Liver (tissue), 9 donors: ENCODE data around the gene IGSF6. TPM values are rescaled to one million over a fixed set of nuclear protein-coding genes. Genes with fewer than 3 reads are reported as not detected.
A peak's percentile ranks its signal among the peaks of the same experiment; 100 is the strongest.

Experiments used
- DNase-seq: peaks from one replicate; pipeline ENCODE4 v3.0.0-alpha.2; 2017; ENCODE audit warnings: low spot score
- H3K27ac ChIP-seq, 2 donors: one replicate each; pipeline ENCODE4 v1.7.0; 2013; ENCODE audit warnings: inconsistent platforms in 2 of 2, low read length in 2 of 2, control low read depth in 1 of 2, low read depth in 1 of 2, mild to moderate bottlenecking in 1 of 2
- H3K27me3 ChIP-seq, 4 donors: one replicate each; pipeline versions ENCODE4 v1.6.1 to v1.7.0; 2013; ENCODE audit warnings: low read length in 3 of 4, inconsistent platforms in 1 of 4, mild to moderate bottlenecking in 1 of 4, moderate library complexity in 1 of 4; ENCODE audit not compliant: control insufficient read depth in 4 of 4, insufficient read depth in 4 of 4
- H3K36me3 ChIP-seq, 4 donors: one replicate each; pipeline versions ENCODE4 v1.6.1 to v1.7.0; 2013; ENCODE audit warnings: low read length in 3 of 4, mild to moderate bottlenecking in 3 of 4, low read depth in 1 of 4, moderate library complexity in 1 of 4; ENCODE audit not compliant: control insufficient read depth in 4 of 4, insufficient read depth in 3 of 4
- H3K4me1 ChIP-seq, 4 donors: one replicate each; pipeline versions ENCODE4 v1.6.1 to v1.7.0; 2013; ENCODE audit warnings: low read length in 3 of 4, mild to moderate bottlenecking in 3 of 4, moderate library complexity in 1 of 4; ENCODE audit not compliant: control insufficient read depth in 4 of 4, insufficient read depth in 4 of 4
- H3K4me3 ChIP-seq, 3 donors: one replicate each; pipeline versions ENCODE4 v1.6.1 to v1.7.0; 2013; ENCODE audit warnings: low read length in 3 of 3, control low read depth in 1 of 3, low read depth in 1 of 3, mild to moderate bottlenecking in 1 of 3
- H3K9ac ChIP-seq, 2 donors: one replicate each; pipeline ENCODE4 v1.7.0; 2013; ENCODE audit warnings: low read length in 2 of 2, mild to moderate bottlenecking in 2 of 2, moderate library complexity in 2 of 2, control low read depth in 1 of 2, low read depth in 1 of 2
- H3K9me3 ChIP-seq, 4 donors: one replicate each; pipeline versions ENCODE4 v1.6.1 to v1.7.0; 2013; ENCODE audit warnings: low read length in 3 of 4; ENCODE audit not compliant: control insufficient read depth in 4 of 4
- EGR1 ChIP-seq, 2 donors: IDR thresholded peaks; 2 replicates each; pipeline ENCODE4 v1.6.1; 2016 to 2018; ENCODE audit warnings: antibody characterized with exemption in 2 of 2, low read depth in 2 of 2
- FOXA1 ChIP-seq: IDR thresholded peaks from 2 replicates; pipeline ENCODE4 v1.6.1; 2016; ENCODE audit warnings: antibody characterized with exemption
- FOXA2 ChIP-seq: IDR thresholded peaks from 2 replicates; pipeline ENCODE4 v1.6.1; 2016; ENCODE audit warnings: antibody characterized with exemption
- GABPA ChIP-seq, 2 donors: IDR thresholded peaks in 1 of 2; conservative IDR thresholded peaks in 1 of 2; 2 replicates each; pipeline ENCODE4 v1.6.1; 2016; ENCODE audit warnings: antibody characterized with exemption in 2 of 2, mild to moderate bottlenecking in 1 of 2, moderate library complexity in 1 of 2
- HNF4A ChIP-seq, 2 donors: conservative IDR thresholded peaks; 2 replicates each; pipeline ENCODE4 v1.6.1; 2016; ENCODE audit warnings: antibody characterized with exemption in 2 of 2, mild to moderate bottlenecking in 2 of 2
- HNF4G ChIP-seq: IDR thresholded peaks from 2 replicates; pipeline ENCODE4 v1.6.1; 2016; ENCODE audit warnings: antibody characterized with exemption
- JUND ChIP-seq, 2 donors: IDR thresholded peaks; 2 replicates each; pipeline ENCODE4 v1.6.1; 2016; ENCODE audit warnings: antibody characterized with exemption in 2 of 2
- NR2F2 ChIP-seq: IDR thresholded peaks from 2 replicates; pipeline ENCODE4 v1.6.1; 2016; ENCODE audit warnings: antibody characterized with exemption
- RAD21 ChIP-seq, 2 donors: IDR thresholded peaks; 2 replicates each; pipeline ENCODE4 v1.6.1; 2016; ENCODE audit warnings: antibody characterized with exemption in 2 of 2, mild to moderate bottlenecking in 2 of 2
- RXRA ChIP-seq, 2 donors: IDR thresholded peaks; 2 replicates each; pipeline ENCODE4 v1.6.1; 2017 to 2018; ENCODE audit warnings: antibody characterized with exemption in 2 of 2, mild to moderate bottlenecking in 1 of 2
- SP1 ChIP-seq: IDR thresholded peaks from 2 replicates; pipeline ENCODE4 v1.6.1; 2018; ENCODE audit warnings: antibody characterized with exemption, mild to moderate bottlenecking
- TAF1 ChIP-seq: conservative IDR thresholded peaks from 2 replicates; pipeline ENCODE4 v1.6.1; 2016; ENCODE audit warnings: antibody characterized with exemption, mild to moderate bottlenecking
- YY1 ChIP-seq: IDR thresholded peaks from 2 replicates; pipeline ENCODE4 v1.6.1; 2016; ENCODE audit warnings: antibody characterized with exemption, mild to moderate bottlenecking
- WGBS: extraction: QIAGEN DNeasy Blood & Tissue Kit; methylation state at CpG from one replicate; pipeline ENCODE4 v1.1.7; 2013; 5-methylcytosine and 5-hydroxymethylcytosine counted together
- polyA plus RNA-seq, 2 donors: library from polyadenylated mRNA; stranded (reverse) in 1 of 2; unstranded in 1 of 2; fragments of 200-250 nt in 1 of 2; fragments of >200 nt in 1 of 2; fragmentation: Nextera tagmentation in 1 of 2; extraction: Ambion mirVana in 1 of 2; gene quantifications; one replicate each; pipeline versions ENCODE4 v1.2.1 to v1.2.3, GENCODE V29; 2013 to 2015
- total RNA-seq, 2 donors: library from RNA; depleted of rRNA; stranded (reverse); fragments of >200 nt; gene quantifications; one replicate each; pipeline ENCODE4 v1.2.3, GENCODE V29; 2014
- TF ChIP-seq, protein P1 (sequence below): IDR thresholded peaks from 2 replicates; pipeline ENCODE4 v1.6.1; 2016; ENCODE audit warnings: antibody characterized with exemption
- TF ChIP-seq, protein P2 (sequence below): IDR thresholded peaks from 2 replicates; pipeline ENCODE4 v1.6.1; 2016; ENCODE audit warnings: antibody characterized with exemption
- TF ChIP-seq, protein P3 (sequence below): fragments of 150-350 bp; IDR thresholded peaks from 2 replicates; pipeline ENCODE4 v1.5.1; 2017; ENCODE audit warnings: improper control_type of control experiment, low read depth, low read length; ENCODE audit not compliant: missing input control
- TF ChIP-seq, protein P4 (sequence below): IDR thresholded peaks from 2 replicates; pipeline ENCODE4 v1.6.1; 2016; ENCODE audit warnings: antibody characterized with exemption, mild to moderate bottlenecking
- TF ChIP-seq, protein P5 (sequence below): IDR thresholded peaks from 2 replicates; pipeline ENCODE4 v1.6.1; 2016; ENCODE audit warnings: antibody characterized with exemption
- donor health status: healthy.
- donor health status: healthy.
- donor health status: healthy.
- donor health status: healthy.
- donor health status: healthy.

The IGSF6 gene
- total and polyA plus RNA-seq, 4 donors, result 2.6 to 27.3 (median 5.4) TPM

DNA sequence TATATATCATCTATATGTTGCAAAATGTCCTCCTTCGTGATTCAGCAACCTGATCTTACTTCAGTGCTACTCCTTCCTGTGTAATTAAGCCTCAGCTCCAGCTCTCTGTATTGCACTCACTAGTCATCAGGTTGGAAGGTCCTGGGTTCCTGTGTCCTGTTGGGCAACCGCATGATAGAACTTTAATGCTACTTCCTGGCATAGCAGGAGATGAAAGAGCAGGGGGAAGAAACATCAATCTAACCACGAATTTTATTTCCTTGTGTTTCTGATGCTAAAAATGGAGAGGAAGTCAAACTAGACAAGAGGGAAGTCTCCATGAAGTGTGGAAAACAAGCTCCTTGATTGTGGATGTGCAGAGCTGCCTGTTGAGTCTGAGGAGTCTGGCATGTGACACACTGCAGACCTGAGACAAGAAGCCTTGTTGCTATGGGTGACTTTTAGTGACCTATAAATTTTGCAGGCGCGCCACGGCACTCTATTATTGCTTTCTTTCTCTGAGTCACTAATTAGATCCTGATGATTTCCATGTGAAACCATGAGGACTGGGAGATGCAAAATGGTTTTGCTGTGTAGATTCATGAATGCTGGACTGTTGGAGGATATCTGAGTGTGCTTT, 25.6 kb downstream of the IGSF6 start:
- Histone ChIP-seq H3K27me3 (no peaks in the 10 kb centered on the region), H3K4me3 (no peak overlapping the region), H3K27ac (peak overlapping the region in 1 of 2 donors; percentile 7), H3K36me3 (peaks cover 2 to 13% (median 9%) of the 10 kb centered on the region in 4 donors), H3K9ac (no peak overlapping the region), H3K4me1 (peaks cover 0 to 2% (median under 1%) of the 10 kb centered on the region in 4 donors), H3K9me3 (no peaks in the 10 kb centered on the region)
- WGBS, result 65% methylated on average over 6 of the region's 6 CpGs
- no peak for DNase-seq
- TF ChIP-seq HNF4A (conservative IDR thresholded peaks at IDR 0.05), result no peak
- TF ChIP-seq, protein P1, sequence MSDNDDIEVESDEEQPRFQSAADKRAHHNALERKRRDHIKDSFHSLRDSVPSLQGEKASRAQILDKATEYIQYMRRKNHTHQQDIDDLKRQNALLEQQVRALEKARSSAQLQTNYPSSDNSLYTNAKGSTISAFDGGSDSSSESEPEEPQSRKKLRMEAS, result no peak
- no peak for TF ChIP-seq GABPA (IDR thresholded peaks at IDR 0.05 in 1 of 2, conservative IDR thresholded peaks at IDR 0.05 in 1 of 2)
- TF ChIP-seq HNF4G, result no peak
- no peak for TF ChIP-seq YY1
- no peak for TF ChIP-seq EGR1 (IDR thresholded peaks at IDR 0.05; ENCODE audit: low read depth in 2 of 2)
- no peak for TF ChIP-seq SP1
- no peak for TF ChIP-seq FOXA1
- no peak for TF ChIP-seq RXRA (IDR thresholded peaks at IDR 0.05)
- TF ChIP-seq NR2F2, result no peak
- no peak for TF ChIP-seq TAF1
- TF ChIP-seq, protein P2, sequence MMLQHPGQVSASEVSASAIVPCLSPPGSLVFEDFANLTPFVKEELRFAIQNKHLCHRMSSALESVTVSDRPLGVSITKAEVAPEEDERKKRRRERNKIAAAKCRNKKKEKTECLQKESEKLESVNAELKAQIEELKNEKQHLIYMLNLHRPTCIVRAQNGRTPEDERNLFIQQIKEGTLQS, result no peak
- TF ChIP-seq, protein P3, sequence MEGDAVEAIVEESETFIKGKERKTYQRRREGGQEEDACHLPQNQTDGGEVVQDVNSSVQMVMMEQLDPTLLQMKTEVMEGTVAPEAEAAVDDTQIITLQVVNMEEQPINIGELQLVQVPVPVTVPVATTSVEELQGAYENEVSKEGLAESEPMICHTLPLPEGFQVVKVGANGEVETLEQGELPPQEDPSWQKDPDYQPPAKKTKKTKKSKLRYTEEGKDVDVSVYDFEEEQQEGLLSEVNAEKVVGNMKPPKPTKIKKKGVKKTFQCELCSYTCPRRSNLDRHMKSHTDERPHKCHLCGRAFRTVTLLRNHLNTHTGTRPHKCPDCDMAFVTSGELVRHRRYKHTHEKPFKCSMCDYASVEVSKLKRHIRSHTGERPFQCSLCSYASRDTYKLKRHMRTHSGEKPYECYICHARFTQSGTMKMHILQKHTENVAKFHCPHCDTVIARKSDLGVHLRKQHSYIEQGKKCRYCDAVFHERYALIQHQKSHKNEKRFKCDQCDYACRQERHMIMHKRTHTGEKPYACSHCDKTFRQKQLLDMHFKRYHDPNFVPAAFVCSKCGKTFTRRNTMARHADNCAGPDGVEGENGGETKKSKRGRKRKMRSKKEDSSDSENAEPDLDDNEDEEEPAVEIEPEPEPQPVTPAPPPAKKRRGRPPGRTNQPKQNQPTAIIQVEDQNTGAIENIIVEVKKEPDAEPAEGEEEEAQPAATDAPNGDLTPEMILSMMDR, result no peak
- TF ChIP-seq, protein P4, sequence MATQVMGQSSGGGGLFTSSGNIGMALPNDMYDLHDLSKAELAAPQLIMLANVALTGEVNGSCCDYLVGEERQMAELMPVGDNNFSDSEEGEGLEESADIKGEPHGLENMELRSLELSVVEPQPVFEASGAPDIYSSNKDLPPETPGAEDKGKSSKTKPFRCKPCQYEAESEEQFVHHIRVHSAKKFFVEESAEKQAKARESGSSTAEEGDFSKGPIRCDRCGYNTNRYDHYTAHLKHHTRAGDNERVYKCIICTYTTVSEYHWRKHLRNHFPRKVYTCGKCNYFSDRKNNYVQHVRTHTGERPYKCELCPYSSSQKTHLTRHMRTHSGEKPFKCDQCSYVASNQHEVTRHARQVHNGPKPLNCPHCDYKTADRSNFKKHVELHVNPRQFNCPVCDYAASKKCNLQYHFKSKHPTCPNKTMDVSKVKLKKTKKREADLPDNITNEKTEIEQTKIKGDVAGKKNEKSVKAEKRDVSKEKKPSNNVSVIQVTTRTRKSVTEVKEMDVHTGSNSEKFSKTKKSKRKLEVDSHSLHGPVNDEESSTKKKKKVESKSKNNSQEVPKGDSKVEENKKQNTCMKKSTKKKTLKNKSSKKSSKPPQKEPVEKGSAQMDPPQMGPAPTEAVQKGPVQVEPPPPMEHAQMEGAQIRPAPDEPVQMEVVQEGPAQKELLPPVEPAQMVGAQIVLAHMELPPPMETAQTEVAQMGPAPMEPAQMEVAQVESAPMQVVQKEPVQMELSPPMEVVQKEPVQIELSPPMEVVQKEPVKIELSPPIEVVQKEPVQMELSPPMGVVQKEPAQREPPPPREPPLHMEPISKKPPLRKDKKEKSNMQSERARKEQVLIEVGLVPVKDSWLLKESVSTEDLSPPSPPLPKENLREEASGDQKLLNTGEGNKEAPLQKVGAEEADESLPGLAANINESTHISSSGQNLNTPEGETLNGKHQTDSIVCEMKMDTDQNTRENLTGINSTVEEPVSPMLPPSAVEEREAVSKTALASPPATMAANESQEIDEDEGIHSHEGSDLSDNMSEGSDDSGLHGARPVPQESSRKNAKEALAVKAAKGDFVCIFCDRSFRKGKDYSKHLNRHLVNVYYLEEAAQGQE, result no peak
- TF ChIP-seq RAD21 (IDR thresholded peaks at IDR 0.05), result no peak

DNA sequence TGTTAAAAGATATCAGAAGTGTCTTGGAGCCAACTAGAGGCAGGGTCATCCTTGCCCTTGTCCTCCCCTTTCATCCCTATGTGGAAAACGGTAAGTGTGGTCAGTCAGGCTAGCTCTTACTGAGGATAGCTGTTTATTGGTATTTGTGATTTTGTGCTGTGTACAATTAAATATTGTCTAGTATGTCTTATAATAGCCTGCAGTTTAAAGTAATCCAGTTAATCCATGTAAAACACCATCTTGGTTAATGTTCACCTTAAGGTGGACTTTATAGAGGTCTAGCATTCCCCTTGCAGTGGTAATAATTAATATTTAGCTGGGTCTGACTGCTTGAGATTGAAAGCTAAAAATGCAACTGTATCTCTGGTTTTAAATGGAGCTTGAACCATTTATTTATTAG, 27.4 kb downstream of the IGSF6 start:
- 83% methylated on average over 1 of the region's 1 CpG for WGBS
- Histone ChIP-seq H3K9ac (no peak overlapping the region), H3K27me3 (no peaks in the 10 kb centered on the region), H3K36me3 (peaks cover 2 to 13% (median 9%) of the 10 kb centered on the region in 4 donors), H3K9me3 (no peaks in the 10 kb centered on the region), H3K27ac (no peak overlapping the region), H3K4me1 (peaks cover 0 to 2% (median 0%) of the 10 kb centered on the region in 4 donors), H3K4me3 (no peak overlapping the region)
- no peak for DNase-seq
- TF ChIP-seq JUND (IDR thresholded peaks at IDR 0.05) (no peak), FOXA1 (no peak), SP1 (no peak), NR2F2 (no peak), RAD21 (IDR thresholded peaks at IDR 0.05) (no peak), FOXA2 (no peak), TAF1 (no peak), HNF4A (conservative IDR thresholded peaks at IDR 0.05) (no peak), GABPA (IDR thresholded peaks at IDR 0.05 in 1 of 2, conservative IDR thresholded peaks at IDR 0.05 in 1 of 2) (no peak), EGR1 (IDR thresholded peaks at IDR 0.05; ENCODE audit: low read depth in 2 of 2) (no peak), YY1 (no peak)
- TF ChIP-seq, protein P4, result no peak
- TF ChIP-seq, protein P2, result no peak
- TF ChIP-seq, protein P1, result no peak
- TF ChIP-seq, protein P5, sequence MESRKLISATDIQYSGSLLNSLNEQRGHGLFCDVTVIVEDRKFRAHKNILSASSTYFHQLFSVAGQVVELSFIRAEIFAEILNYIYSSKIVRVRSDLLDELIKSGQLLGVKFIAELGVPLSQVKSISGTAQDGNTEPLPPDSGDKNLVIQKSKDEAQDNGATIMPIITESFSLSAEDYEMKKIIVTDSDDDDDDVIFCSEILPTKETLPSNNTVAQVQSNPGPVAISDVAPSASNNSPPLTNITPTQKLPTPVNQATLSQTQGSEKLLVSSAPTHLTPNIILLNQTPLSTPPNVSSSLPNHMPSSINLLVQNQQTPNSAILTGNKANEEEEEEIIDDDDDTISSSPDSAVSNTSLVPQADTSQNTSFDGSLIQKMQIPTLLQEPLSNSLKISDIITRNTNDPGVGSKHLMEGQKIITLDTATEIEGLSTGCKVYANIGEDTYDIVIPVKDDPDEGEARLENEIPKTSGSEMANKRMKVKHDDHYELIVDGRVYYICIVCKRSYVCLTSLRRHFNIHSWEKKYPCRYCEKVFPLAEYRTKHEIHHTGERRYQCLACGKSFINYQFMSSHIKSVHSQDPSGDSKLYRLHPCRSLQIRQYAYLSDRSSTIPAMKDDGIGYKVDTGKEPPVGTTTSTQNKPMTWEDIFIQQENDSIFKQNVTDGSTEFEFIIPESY, result no peak
